Fibroblast of gingiva (primary cell): Measurements from ENCODE around the gene CCNI2.
A peak's percentile ranks its signal among the peaks of the same experiment; 100 is the strongest.

Source experiments
- DNase-seq: peaks from one replicate; pipeline ENCODE4 v3.0.0-alpha.2; 2011; ENCODE audit warnings: low read depth

Gene CCNI2, protein sequence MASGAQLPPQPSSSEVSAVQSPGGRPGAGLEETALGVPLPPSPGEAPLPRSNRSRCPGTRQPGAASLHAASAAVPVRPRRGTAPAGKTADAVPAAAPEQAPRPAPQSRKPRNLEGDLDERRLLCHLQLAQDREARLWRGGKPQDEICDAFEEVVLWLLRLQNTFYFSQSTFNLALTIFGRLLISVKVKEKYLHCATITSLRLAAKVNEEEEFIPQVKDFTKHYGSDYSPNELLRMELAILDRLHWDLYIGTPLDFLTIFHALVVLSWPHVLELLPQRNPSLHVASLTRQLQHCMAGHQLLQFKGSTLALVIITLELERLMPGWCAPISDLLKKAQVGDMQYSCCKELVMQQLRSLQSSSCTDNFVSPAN

DNA sequence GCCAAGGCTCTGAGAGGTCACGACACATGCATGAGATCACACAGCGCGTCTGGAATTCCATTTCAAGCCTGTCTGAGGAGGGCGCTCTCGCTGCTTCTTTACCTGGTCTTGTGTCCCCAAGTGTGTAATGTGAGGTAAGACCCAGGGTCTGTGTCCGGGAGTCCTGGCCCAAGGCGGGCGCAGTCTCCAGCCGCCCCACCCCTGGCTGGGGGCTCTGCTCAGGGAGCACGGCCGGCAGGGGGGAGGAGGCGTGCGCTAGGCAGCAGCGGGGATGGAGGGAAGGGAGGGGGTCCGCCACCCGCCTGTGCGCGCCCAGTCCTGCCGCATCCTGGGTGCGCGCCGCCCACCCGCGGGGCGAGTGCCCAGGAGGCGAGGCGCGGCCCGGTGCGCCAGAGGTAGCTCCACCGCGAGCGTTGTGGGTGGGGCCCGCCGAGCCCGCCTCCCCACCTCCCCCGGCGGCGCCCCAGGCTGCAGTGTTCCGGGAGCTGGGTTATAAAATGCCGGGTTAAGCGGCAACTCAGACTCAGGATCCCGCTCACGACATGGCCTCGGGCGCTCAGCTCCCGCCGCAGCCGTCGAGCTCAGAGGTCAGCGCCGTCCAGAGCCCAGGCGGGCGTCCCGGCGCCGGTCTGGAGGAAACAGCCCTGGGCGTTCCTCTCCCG is at the start of gene CCNI2:
CCNI2 (plus strand) TSS at position 473 of the 662 bp plus-strand sequence; CDS start at position 543, 70 bp downstream.
- DNase-seq: no peak

DNA sequence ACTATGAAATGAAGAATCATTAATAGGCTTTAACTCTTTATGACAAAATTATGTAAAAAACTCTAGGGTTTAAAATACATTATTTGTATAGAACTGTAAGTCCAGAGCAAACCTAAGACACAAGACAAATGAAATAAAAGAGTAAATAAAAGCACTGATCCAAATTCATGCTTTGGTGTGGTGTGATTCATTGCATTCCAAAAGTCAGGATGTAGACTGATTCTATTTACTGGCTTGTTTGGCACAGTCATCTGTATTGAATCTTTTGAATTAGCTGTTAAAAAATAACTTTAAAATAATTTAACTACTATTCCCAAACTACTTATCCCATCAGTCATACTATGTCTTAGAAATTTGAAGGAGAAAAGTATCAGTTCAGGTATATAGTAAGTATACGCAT is 42.4 kb upstream of the CCNI2 start:
- DNase-seq: no peak

DNA sequence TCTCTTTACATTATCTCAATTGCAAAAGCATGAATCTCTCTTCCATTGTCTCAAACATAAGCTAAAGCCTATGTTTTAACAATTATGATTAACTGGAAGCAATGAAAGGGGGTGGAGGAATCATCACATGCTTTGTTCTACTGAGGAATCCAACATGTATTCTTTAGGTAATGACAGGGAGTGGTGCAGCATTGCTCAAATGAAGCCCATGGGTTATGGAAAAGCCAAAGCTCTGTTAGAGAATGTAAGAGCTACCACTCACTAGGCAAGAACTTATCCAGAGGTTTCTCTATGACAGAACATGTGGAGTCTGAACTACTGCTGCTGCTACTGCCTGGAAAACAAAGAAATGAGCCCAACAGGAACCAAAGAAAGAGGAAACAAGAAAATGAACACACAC is 38.6 kb upstream of the CCNI2 start:
- no peak for DNase-seq

DNA sequence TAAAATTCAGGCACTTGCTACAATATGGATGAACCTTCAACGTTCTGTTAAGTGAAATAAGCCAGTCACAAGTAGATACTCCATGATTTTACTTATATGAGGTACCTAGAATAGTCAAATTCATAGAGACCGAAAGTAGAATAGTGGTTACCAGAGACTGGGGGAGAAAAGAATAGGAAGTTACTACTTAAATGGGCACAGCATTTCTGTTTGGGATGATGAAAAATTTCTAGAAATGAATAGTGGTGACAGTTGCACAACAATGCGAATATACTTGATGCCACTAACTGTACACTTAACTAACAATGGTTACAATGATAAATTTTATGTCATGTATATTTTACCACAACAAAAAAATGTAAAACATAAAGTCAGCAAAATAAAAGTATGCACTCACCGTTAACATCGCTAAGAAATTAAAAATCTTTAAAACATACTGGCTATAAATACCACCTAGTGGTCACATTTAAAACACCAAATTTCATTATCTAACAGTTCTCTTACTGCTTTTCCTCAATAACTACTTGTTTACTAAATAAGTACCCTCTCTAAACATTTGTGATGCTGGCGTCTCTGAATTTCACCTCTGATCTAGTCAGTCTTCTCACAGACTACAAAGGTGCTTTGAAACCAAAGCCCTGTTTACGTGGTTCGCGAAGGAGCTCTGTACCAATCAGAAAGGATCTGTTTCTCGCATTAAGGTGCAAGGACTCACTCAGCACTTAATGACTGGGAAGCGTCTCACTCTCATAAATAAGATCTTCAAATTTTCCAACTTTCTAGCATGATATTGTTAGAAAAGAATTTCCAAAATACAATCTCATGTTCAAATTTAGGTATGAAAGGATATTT is 32.5 kb upstream of the CCNI2 start:
- DNase-seq: no peak

DNA sequence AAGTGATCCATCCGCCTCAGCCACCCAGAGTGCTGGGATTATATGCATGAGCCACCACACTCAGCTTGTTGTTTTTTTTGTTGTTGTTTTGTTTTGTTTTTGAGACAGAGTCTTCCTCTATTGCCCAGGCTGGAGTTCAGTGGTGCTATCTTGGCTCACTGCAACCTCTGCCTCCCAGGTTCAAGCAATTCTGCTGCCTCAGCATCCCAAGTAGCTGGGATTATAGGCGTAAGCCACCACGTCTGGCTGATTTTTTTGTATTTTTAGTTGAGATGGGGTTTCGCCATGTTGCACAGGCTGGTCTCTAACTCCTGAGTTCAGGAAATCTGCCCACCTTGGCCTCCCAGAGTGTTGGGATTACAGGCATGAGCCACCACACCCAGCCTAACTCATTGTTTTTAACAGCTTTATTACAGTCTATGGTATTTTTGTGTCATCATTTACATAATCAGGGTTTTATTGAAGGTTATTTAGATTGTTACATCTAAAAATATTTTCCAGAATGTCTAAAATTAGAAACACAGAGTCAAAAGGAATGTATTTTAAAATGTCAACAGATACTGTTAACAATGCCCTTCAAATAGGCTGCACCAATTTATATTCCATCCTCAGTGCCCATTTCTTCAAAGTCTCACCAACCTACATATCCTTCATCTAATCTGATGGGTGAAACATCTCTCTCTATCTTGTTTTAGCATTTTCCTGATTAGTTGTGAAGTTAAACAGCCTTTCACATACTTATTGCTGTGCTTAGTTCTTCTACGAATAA is 28.5 kb upstream of the CCNI2 start:
- DNase-seq: no peak

DNA sequence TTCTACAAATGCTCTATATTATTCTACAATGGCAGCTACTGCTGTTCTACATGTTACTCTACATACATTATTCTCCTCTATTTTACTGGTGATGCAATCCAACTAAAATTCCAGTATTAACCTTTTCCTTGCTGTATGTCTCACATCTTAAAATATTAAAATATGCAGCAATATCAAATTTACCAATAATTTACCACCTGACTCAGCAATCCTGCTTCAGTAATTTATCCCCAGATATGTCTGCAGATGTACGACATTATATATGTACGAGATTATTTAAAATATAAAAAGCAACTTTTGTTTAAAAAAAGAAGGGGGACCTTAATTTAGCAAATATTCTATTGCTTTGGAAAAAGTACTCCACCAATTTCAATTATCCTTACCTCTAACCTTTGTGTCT is 21.5 kb upstream of the CCNI2 start:
- no peak for DNase-seq

DNA sequence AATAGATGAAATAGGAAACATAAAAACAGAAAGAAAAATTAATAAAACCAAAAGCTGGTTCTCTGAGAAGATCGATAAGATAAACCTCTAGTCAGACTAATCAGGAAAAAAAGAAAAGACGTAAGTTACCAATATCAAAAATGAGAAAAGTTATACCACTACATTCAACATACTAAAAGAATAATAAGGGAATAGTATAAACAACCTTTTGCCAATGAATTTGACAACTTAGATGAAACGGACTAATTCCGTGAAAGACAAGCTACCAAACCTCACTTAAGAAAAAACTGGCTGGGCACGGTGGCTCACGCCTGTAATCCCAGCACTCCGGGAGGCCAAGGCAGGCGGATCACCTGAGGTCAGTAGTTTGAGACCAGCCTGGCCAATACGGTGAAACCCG is 17.3 kb upstream of the CCNI2 start:
- DNase-seq: no peak

DNA sequence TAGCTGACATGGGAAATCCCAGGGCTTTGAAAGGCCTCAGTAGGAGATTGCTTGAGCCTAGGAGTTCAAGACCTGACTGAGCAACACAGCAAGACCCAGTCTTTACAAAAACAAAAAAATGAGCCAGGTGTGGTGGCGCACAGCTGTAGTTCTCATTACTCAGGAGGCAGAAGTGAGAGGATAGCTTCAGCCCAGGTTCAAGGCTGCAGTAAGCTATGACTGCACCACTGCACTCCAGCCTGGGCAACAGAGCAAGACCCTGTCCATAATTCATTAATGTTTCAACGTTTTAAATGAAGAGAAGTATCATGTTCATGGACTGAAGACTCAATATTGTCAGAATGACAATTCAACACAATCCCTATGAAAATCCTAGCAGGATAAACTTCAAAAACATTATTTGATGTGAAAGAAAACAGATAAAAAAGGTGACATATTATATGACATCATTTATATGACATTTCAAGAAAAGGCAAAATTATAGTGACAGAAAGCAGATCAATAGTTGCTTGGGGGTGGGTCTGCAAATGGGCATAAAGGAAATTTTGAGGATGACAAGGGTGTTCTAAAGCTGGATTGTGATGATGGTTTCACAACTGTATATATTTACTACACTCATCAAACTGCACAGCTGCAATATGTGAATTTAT is 13.6 kb upstream of the CCNI2 start:
- DNase-seq: no peak

DNA sequence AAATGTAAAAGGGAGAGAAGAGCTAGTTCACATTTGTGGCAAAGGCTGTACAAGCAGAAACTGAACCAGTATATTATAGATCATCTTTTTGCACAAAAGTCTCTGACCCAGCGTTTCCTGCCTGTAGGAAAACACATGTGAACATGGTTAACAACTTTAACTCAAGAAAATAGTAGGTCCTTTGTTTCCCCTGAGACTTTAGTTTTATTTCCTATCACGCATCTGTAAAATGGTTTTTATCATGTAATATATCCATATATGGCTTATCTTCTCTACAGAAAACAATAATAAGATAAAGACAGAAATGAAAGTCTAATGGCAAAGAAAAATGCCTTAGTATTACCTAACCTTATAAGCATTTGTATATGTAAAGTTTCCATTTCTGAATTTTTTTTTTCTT is 12.5 kb upstream of the CCNI2 start:
- no peak for DNase-seq

DNA sequence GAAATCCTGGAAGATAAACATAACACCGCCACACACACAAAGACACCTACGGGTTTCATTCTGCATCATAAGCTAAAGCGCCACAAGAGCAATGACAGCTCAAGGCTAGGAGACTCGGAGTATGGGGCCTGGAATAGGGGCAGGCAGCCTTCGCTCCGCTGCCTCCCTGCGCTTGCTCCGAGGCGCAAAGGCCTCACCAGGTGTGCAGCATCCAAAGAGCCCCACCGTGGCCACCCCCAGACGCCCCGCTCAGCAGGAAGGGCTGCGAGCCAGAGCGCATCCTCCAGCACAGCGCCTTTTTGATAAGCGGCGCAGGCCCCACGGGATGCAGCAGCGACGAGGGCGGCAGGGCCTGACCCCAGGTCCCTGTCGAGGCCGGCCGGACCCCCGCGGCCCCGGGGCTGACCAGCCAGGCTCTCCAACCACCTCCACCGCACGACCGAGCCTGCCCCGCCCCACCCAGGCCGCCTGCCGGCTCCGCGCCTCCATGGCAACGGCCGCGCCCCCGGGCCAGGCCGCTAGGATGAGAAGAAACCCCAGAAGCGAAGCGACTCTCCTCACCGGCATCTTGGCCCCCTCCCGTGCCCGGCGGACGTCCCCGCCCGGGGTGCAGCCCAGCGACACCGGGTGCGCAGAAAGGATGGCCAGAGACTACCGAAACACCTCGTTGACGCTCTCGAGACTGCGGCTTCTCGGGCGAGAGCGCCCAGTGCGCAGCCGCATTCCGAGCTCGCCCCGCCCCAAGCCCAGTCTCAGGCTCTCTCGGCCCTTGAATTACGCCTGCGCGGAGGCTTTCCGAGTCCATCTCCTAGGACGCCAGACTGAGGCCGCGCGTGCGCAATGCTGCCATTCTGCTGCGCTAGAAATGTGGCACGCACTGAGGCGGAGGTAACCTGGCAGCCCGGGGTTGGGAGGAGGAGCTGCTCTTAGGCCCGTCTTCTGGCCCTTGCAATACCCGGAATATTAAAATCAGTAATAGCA is 10.1 kb upstream of the CCNI2 start, which contains the start of gene KIF3A:
KIF3A (minus strand) TSS at position 694 of the 981 bp plus-strand sequence; CDS start at position 567, 127 bp downstream.
- DNase-seq: peak; percentile 90

DNA sequence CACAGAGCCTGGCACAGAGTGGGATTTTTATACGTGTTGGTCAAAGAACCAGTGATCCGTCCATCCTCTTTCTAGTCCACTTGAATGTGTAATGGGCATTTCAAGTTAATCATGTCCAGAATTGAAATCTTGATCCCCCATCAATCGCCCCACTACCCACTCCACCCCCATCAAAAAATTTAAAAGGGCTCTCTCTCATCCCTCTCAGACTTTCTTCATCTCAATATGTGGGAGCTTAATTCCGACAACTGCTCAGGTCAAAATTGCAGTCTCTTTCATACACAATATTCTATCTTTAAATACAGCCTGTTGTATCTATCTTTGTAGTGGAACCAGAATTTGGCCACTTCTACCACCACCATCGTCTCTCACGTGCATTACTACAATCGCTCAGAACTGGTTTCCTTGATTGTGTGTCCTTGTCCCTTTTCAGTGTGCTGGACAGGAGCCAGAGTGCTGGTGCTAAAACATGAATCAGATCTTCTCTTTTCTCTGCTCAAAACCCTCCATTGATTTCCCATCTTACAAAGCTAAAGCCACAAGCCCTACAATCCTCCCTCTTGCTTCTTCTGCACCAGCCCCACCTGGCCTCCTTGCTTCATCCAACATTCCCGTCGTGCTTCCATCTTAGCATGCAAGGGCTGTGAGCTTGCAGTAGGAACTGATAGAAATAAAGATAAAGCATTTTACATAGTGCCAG is 9.1 kb upstream of the CCNI2 start:
- no peak for DNase-seq

DNA sequence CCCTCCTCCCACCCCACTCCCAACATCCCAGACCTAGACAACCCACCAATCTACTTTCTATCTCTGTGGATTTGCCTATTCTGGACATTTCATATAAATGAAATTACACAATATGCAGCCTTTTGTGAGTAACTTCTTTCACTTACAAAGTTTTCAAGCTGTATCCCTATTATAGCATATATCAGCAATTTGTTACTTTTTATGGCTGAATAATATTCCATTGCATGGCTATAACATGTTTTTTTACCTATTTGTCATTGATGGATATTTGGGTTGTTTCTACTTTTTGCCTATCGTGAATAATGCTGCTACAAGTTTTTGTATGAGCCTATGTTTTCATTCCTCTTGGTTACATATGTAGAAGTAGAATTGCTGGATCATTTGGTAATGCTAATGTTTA is 8.0 kb upstream of the CCNI2 start:
- no peak for DNase-seq

DNA sequence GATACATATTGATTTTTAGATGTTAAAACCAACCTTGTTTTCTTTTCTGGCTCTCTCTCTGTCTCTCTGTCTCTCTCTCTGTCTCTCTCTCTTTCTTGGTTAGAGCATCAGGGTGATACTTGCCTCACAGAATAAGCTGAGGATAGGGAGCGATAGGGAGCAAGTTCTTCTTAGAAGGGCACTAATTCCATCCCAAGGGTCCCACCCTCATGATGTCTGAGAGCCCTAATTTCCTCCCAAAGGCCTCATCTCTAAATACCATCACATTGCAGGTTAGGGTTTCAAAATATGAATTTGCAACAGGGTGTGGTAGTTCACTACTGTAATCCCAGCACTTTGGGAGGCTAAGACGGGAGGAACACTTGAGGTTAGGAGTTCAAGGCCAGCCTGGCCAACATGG is 5.1 kb upstream of the CCNI2 start:
- no peak for DNase-seq

DNA sequence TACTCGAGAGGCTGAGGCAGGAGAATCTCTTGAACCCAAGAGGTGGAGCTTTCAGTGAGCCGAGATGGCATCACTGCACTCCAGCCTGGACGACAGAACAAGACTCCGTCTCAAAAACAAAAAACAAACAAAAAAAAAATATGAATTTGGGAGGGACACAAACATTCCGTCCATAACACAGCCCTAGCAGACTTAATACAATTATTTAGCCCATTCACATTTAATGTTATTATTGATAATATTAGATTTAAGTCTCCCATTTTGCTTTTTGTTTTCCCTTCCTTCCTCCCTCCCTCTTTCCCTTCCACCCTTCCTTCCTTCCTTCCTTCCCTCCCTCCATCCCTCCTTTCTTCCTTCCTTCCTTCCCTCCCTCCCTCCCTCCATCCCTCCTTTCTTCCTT is 4.6 kb upstream of the CCNI2 start:
- DNase-seq: no peak

DNA sequence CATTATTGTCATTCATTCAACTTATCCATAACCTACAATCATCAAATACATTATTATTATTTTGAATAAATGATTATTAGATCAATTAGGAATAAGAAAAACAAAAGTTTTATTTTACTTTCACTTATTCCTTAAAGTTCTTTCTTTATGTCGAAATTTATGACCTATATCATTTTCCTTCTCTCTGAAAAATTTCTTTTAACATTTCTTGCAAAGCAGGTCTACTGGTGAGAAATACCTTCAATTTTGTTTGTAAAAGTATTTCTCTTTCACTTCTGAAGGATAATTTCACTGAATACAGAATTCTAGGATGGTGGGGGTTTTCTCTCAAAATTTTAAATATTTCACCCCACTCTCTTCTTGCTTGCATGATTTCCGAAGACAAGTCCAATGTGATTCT is 2.6 kb upstream of the CCNI2 start:
- no peak for DNase-seq

DNA sequence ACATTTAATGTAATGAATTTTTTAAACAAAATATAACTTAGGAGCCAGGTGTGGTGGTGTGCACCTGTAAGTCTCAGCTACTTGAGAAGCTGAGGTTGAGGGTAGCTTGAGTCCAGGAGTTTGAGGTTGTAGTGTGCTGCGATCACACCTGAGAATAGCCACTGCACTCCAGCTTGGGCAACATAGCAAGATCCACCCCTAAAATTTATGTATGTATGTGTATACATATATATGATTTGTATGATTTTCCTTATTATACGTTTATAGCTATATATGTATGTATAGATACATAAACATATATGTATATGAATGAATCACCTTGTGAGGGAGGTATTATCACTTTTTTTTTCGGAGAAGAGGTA is 653 bp upstream of the CCNI2 start:
- no peak for DNase-seq

DNA sequence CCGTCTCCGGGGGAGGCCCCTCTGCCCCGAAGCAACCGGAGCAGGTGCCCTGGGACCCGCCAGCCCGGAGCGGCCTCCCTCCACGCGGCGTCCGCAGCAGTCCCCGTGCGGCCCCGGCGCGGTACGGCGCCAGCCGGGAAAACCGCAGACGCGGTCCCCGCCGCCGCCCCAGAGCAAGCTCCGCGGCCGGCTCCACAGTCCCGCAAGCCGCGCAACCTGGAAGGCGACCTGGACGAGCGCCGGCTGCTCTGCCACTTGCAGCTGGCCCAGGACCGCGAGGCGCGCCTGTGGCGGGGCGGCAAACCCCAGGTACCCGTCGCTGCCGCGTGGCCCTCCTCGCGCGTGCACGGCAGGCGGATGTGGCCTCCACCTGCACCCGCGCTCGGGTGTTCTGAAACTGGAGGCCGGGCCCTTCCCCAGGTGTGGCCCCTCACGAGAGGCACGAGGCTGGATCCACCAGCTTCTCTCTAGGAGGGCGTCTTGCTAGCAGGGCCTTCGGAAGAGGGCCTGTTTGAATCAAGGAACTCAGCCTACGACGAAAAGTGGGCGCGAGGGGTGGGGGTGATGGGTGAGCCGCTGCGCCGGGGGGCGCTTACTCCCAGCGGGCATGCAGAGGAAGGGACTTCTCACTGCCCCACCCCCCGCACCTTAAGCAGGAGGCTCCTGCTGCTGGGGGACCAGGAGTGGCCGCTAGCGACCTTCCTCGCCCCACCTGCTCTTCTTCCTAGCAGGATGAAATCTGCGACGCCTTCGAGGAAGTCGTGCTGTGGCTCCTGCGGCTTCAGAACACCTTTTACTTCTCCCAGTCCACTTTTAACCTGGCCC is 602 bp downstream of the CCNI2 start:
- no peak for DNase-seq

DNA sequence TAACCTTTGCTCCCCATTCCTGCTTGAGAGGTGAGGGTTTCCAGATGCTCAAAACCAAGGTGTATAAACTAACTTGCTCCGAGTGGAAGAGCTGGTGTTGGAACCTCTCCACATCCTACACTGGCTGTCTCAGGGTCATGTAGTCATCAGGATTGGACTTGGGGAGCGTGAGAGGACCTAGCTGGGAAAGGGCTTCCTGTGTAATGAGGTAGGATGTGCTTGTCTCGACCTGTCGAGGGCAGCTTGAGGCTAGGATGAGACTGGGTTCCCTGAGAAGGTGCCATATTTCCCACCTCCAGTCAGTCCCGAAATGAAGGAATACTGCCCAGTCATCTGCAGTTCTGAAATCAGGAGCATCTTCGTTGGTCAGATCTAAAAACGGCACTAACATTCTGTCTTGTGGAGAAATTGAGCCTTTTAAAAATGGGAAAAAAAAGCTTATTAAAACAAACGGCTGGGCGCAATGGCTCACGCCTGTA is 1.3 kb downstream of the CCNI2 start:
- no peak for DNase-seq

DNA sequence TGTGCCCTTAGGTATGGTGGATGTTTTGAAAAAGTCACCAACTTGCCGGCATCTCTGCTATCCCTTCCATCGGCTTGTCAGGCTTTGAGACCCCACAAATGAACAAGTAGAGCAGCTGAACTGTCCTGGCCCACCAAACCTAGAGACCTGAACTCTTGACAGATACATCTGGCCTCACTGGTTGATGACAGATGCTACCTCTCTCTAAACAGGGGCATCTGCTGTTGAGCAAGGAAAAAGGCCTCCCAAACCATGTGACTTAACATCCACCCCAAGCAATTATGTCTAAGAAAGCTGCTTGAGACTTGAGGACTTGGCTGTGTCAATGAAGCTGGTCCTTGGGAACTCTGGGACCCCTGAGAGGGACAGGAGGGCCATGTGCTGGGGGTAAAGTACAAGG is 2.3 kb downstream of the CCNI2 start:
- DNase-seq: no peak
